ENCODE data around the gene IQCF5. TPM values are rescaled to one million over a fixed set of nuclear protein-coding genes. Genes with fewer than 3 reads are reported as not detected.
"Not testable (repeated sequence)": the region's sequence is repeated elsewhere in the genome, so short reads cannot be mapped to it uniquely, and the experiment has no call there.

IQCF5 gene
- total RNA-seq, 6 experiments from 2014 or later: not detected

DNA sequence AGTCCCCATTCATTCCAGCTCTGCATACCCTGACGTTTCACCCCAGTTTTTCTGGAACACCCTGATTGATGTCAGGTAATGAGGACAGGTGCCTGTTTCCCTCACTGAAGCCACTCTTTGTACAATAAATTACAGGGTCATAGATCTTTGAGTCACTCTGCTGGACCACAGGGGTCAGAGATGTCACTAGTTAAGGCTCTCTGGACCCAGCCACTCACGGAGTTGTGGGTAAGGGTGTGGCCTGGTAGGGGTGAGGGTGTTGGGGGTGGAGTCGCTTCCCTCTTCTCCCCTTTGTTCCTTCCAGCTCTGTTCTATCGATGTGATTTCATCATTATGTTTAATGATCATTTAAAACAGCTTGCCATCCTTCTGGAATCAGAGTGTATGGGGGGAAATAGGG lies 512 bp downstream of the IQCF5 start:
- no peak overlapping the region for H3K4me3 Mint-ChIP-seq
- H3K9me3 Mint-ChIP-seq: no peaks in the 10 kb centered on the region
- H3K4me1 Mint-ChIP-seq (ENCODE audit: low read depth): peaks cover 10% of the 10 kb centered on the region
- no peaks in the 10 kb centered on the region for H3K36me3 Mint-ChIP-seq (ENCODE audit: low read depth)
- TF ChIP-seq, protein P1, sequence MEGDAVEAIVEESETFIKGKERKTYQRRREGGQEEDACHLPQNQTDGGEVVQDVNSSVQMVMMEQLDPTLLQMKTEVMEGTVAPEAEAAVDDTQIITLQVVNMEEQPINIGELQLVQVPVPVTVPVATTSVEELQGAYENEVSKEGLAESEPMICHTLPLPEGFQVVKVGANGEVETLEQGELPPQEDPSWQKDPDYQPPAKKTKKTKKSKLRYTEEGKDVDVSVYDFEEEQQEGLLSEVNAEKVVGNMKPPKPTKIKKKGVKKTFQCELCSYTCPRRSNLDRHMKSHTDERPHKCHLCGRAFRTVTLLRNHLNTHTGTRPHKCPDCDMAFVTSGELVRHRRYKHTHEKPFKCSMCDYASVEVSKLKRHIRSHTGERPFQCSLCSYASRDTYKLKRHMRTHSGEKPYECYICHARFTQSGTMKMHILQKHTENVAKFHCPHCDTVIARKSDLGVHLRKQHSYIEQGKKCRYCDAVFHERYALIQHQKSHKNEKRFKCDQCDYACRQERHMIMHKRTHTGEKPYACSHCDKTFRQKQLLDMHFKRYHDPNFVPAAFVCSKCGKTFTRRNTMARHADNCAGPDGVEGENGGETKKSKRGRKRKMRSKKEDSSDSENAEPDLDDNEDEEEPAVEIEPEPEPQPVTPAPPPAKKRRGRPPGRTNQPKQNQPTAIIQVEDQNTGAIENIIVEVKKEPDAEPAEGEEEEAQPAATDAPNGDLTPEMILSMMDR (IDR thresholded peaks at IDR 0.05): no peak
- H3K27me3 Mint-ChIP-seq (ENCODE audit: insufficient read depth): peaks cover 31% of the 10 kb centered on the region
- DNase-seq: no peak
- H3K27ac Mint-ChIP-seq: no peak overlapping the region

DNA sequence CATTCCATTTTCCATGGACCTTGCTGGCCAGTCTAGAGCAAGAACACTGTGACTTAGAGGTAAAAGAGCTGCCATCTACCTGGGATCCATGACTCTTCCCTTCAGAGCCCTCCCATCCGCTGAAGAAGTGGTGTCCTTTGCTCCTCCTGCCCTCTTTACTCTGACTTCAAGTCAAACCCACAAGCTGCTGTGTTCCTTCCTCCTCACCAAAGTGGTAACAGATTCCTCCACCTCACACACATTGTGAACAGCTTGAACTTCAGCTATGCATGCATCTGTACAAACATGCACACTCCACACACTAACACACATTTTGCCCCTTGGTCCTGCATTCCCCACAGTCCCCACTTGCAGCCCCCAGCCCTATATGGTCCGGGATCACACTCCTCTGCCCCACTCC lies 990 bp downstream of the IQCF5 start:
- Mint-ChIP-seq H3K27me3 (ENCODE audit: insufficient read depth) (peaks cover 31% of the 10 kb centered on the region), H3K4me1 (ENCODE audit: low read depth) (peaks cover 10% of the 10 kb centered on the region), H3K4me3 (no peak overlapping the region), H3K27ac (no peak overlapping the region), H3K9me3 (no peaks in the 10 kb centered on the region), H3K36me3 (ENCODE audit: low read depth) (no peaks in the 10 kb centered on the region)
- TF ChIP-seq, protein P1 (IDR thresholded peaks at IDR 0.05): no peak
- DNase-seq: no peak

- H3K36me3 Mint-ChIP-seq (ENCODE audit: low read depth): no peaks in the 10 kb centered on the region
- TF ChIP-seq, protein P1 (IDR thresholded peaks at IDR 0.05): no peak
- no peak overlapping the region for H3K27ac Mint-ChIP-seq
- no peaks in the 10 kb centered on the region for H3K9me3 Mint-ChIP-seq
- DNase-seq: no peak
- H3K4me3 Mint-ChIP-seq: no peak overlapping the region
- peaks cover 30% of the 10 kb centered on the region for H3K27me3 Mint-ChIP-seq (ENCODE audit: insufficient read depth)
- H3K4me1 Mint-ChIP-seq (ENCODE audit: low read depth): peaks cover 10% of the 10 kb centered on the region
These were observed 1.5 kb downstream of the IQCF5 start for GRCh38 chr3:51873876-51874275.

DNA sequence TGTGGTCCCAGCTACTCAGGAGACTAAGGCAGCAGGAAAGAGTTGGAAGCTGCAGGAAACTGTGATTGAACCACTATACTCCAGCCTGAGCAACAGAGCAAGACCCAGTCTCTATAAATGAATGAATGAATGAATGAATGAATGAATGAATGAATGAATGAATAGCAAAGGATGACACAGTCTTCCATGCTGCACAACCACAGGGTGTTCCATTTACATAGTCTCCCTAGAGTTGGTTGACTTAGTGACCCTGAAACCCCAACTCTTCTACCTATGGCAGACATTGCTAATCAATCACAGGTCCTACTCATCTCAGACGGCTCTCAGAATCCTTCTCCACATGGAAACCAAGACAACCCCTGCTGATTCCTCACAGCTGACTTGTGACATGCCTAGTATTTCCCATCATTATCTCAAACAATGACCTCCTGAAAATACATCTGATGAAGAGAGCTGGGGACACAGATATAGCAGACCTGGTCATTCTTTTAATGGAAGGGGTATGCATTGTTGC lies 2.1 kb downstream of the IQCF5 start:
- H3K4me3 Mint-ChIP-seq: no peak overlapping the region
- H3K27ac Mint-ChIP-seq: no peak overlapping the region
- H3K4me1 Mint-ChIP-seq (ENCODE audit: low read depth): peaks cover 10% of the 10 kb centered on the region
- no peak for DNase-seq
- peaks cover 29% of the 10 kb centered on the region for H3K27me3 Mint-ChIP-seq (ENCODE audit: insufficient read depth)
- H3K36me3 Mint-ChIP-seq (ENCODE audit: low read depth): no peaks in the 10 kb centered on the region
- TF ChIP-seq, protein P1 (IDR thresholded peaks at IDR 0.05): no peak
- H3K9me3 Mint-ChIP-seq: no peaks in the 10 kb centered on the region

- Mint-ChIP-seq H3K4me1 (ENCODE audit: low read depth) (no peaks in the 10 kb centered on the region), H3K36me3 (ENCODE audit: low read depth) (no peaks in the 10 kb centered on the region), H3K27ac (no peak overlapping the region), H3K9me3 (no peaks in the 10 kb centered on the region), H3K4me3 (0 out of 2 replicates have a peak overlapping the region, but pooled peaks have one; percentile 8), H3K27me3 (ENCODE audit: insufficient read depth) (peaks cover 19% of the 10 kb centered on the region)
- DNase-seq: no peak
- TF ChIP-seq, protein P1 (IDR thresholded peaks at IDR 0.05): no peak
These were observed 6.1 kb downstream of the IQCF5 start for GRCh38 chr3:51869304-51869703.

- not testable (repeated sequence) for H3K4me3 Mint-ChIP-seq; H3K36me3 Mint-ChIP-seq (ENCODE audit: low read depth); H3K27ac Mint-ChIP-seq; H3K9me3 Mint-ChIP-seq; H3K4me1 Mint-ChIP-seq (ENCODE audit: low read depth); DNase-seq
- H3K27me3 Mint-ChIP-seq (ENCODE audit: insufficient read depth): peaks cover 17% of the 10 kb centered on the region
These were observed 6.5 kb downstream of the IQCF5 start for GRCh38 chr3:51868896-51869295.
